K562 (cell line): Measurements from ENCODE around the gene PACS1. TPM values are rescaled to one million over a fixed set of nuclear protein-coding genes. Genes with fewer than 3 reads are reported as not detected.

Source experiments
- ADNP ChIP-seq: fragments of 200-800 bp; sonication (Bioruptor generic); IDR thresholded peaks from 2 replicates; pipeline ENCODE4 v1.6.1; 2016; ENCODE audit warnings: missing genetic modification characterization, missing compliant biosample characterization
- BDP1 ChIP-seq: IDR thresholded peaks from 3 replicates; pipeline ENCODE4 v1.6.1; 2011; ENCODE audit not compliant: insufficient read length, insufficient read depth
- DEAF1 ChIP-seq: fragments of 450-650 bp; formaldehyde crosslinking; IDR thresholded peaks from 2 replicates; pipeline ENCODE4 v1.4.0; 2020; ENCODE audit warnings: mild to moderate bottlenecking, moderate library complexity
- FIP1L1 ChIP-seq: fragments of 200-400 bp; formaldehyde crosslinking; IDR thresholded peaks from 2 replicates; pipeline ENCODE4 v1.6.1; 2018; ENCODE audit warnings: mild to moderate bottlenecking, low read depth, low read length; ENCODE audit not compliant: poor library complexity, severe bottlenecking
- HNRNPK ChIP-seq: fragments of 200-400 bp; formaldehyde crosslinking; IDR thresholded peaks from one replicate; pipeline ENCODE4 v1.6.1; 2018; ENCODE audit warnings: mild to moderate bottlenecking, low read depth, low read length; ENCODE audit not compliant: poor library complexity, severe bottlenecking
- KLF6 ChIP-seq: fragments of 250-450 bp; sonication (Bioruptor Pico); IDR thresholded peaks from 2 replicates; pipeline ENCODE4 v1.4.0; 2020; ENCODE audit warnings: mild to moderate bottlenecking, moderate library complexity, borderline replicate concordance
- NFE2 ChIP-seq: IDR thresholded peaks from 2 replicates; pipeline ENCODE4 v1.6.1; 2014; ENCODE audit warnings: antibody characterized with exemption, low read depth
- NR3C1 ChIP-seq: sonication (generic); formaldehyde crosslinking; IDR thresholded peaks from 2 replicates; pipeline ENCODE4 v1.8.1; 2022; ENCODE audit warnings: missing genetic modification reagents
- SMC3 ChIP-seq: conservative IDR thresholded peaks from 2 replicates; pipeline ENCODE4 v1.6.1; 2011; ENCODE audit warnings: low read depth, low read length, improper control_type of control experiment; ENCODE audit not compliant: insufficient read depth
- SPI1 ChIP-seq: IDR thresholded peaks from 2 replicates; pipeline ENCODE4 v1.6.1; 2011; ENCODE audit warnings: low read depth, low read length, control low read depth, borderline replicate concordance
- SRSF1 ChIP-seq: fragments of 200-400 bp; formaldehyde crosslinking; IDR thresholded peaks from 2 replicates; pipeline ENCODE4 v1.6.1; 2017; ENCODE audit warnings: mild to moderate bottlenecking, low read depth, low read length, moderate library complexity
- THAP12 ChIP-seq: fragments of 250-450 bp; sonication (Bioruptor Pico); IDR thresholded peaks from 2 replicates; pipeline ENCODE4 v1.9.0; 2021; ENCODE audit warnings: mild to moderate bottlenecking, inconsistent platforms
- YY1 ChIP-seq, 3 experiments: IDR thresholded peaks; 2 replicates each; pipeline ENCODE4 v1.6.1; 2011; ENCODE audit warnings: low read length in 2 of 3, mild to moderate bottlenecking in 2 of 3, moderate library complexity in 2 of 3, borderline replicate concordance in 1 of 3, control low read depth in 1 of 3, low read depth in 1 of 3; ENCODE audit not compliant: insufficient read depth in 3 of 3, insufficient replicate concordance in 2 of 3, control insufficient read depth in 1 of 3, insufficient read length in 1 of 3; ENCODE audit errors: extremely low read depth in 1 of 3
- ZNF197 ChIP-seq: fragments of 200-800 bp; sonication (Bioruptor generic); IDR thresholded peaks from 2 replicates; pipeline ENCODE4 v1.6.1; 2016; ENCODE audit warnings: low read depth, missing genetic modification characterization, missing compliant biosample characterization
- ZNF224 ChIP-seq: sonication (generic); formaldehyde crosslinking; IDR thresholded peaks from 2 replicates; pipeline ENCODE4 v1.8.0; 2022; ENCODE audit warnings: mild to moderate bottlenecking, missing genetic modification reagents
- ZNF239 ChIP-seq: fragments of 250-450 bp; sonication (Bioruptor Pico); IDR thresholded peaks from 2 replicates; pipeline ENCODE4 v1.4.0; 2020; ENCODE audit warnings: mild to moderate bottlenecking
- ZNF263 ChIP-seq: sonication (generic); formaldehyde crosslinking; IDR thresholded peaks from 2 replicates; pipeline ENCODE4 v1.8.0; 2022; ENCODE audit warnings: mild to moderate bottlenecking, missing genetic modification reagents, borderline replicate concordance
- ZNF668 ChIP-seq: fragments of 250-450 bp; sonication (Bioruptor Pico); IDR thresholded peaks from 2 replicates; pipeline ENCODE4 v1.8.0; 2022; ENCODE audit warnings: mild to moderate bottlenecking, inconsistent platforms
- polyA plus RNA-seq, 8 experiments: library from polyadenylated mRNA; depleted of rRNA in 4 of 8; stranded (reverse) in 5 of 8; unstranded in 3 of 8; fragments of >200 nt; fragmentation: Nextera tagmentation in 2 of 8; fragmentation: Illumina TruSeq in 1 of 8; extraction: Ambion mirVana in 2 of 8; extraction: Trizol in 1 of 8; gene quantifications; 2 replicates each; pipeline versions ENCODE4 v1.2.1 to v1.2.3, GENCODE V29; 2011 to 2014; ENCODE audit warnings: inconsistent platforms in 1 of 8, missing spikeins in 1 of 8
- total RNA-seq, 7 experiments: library from RNA; depleted of rRNA in 6 of 7; stranded (reverse); fragments of >200 nt in 6 of 7; fragmentation: Illumina TruSeq in 2 of 7; extraction: Trizol in 2 of 7; gene quantifications; 2 replicates each; pipeline versions ENCODE4 v1.2.1 to v1.2.3, GENCODE V29; 2011 to 2021; ENCODE audit warnings: low replicate concordance in 1 of 7
- TF ChIP-seq, protein P1 (sequence below): fragments of 450-650 bp; formaldehyde crosslinking; IDR thresholded peaks from 2 replicates; pipeline ENCODE4 v1.4.0; 2020; ENCODE audit warnings: mild to moderate bottlenecking
- TF ChIP-seq, protein P2 (sequence below), 2 experiments: IDR thresholded peaks; 2 replicates each; pipeline ENCODE4 v1.6.1; 2011; ENCODE audit warnings: borderline replicate concordance in 1 of 2, control low read depth in 1 of 2, low read depth in 1 of 2, low read length in 1 of 2, mild to moderate bottlenecking in 1 of 2, mixed read lengths in 1 of 2, moderate library complexity in 1 of 2; ENCODE audit not compliant: insufficient read depth in 1 of 2, insufficient read length in 1 of 2, poor library complexity in 1 of 2, severe bottlenecking in 1 of 2; ENCODE audit errors: extremely low read depth in 1 of 2

PACS1 gene
- total and polyA plus RNA-seq, 9 of the 15 experiments (the other 6 are each of a cell fraction or from before 2014, with no cell fraction given): 0.34 to 28.1 (median 8.5) TPM

GRCh38 chr11:66288671-66289547, 218.8 kb downstream of the PACS1 start, which contains the start of gene YIF1A (continued):
- no peak; the same call in 1 of the 2 replicates for TF ChIP-seq SRSF1
- no peak for TF ChIP-seq ZNF197 (CRISPR knock-in tag)
- no peak for TF ChIP-seq KLF6
- no peak for TF ChIP-seq HNRNPK
- no peak for TF ChIP-seq ZNF239
- no peak for TF ChIP-seq ZNF224 (CRISPR knock-in tag)
- TF ChIP-seq DEAF1 (CRISPR knock-in tag): no peak
- TF ChIP-seq, protein P1, sequence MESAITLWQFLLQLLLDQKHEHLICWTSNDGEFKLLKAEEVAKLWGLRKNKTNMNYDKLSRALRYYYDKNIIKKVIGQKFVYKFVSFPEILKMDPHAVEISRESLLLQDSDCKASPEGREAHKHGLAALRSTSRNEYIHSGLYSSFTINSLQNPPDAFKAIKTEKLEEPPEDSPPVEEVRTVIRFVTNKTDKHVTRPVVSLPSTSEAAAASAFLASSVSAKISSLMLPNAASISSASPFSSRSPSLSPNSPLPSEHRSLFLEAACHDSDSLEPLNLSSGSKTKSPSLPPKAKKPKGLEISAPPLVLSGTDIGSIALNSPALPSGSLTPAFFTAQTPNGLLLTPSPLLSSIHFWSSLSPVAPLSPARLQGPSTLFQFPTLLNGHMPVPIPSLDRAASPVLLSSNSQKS (CRISPR knock-in tag): no peak
- TF ChIP-seq BDP1: no peak
- no peak for TF ChIP-seq ZNF668 (CRISPR knock-in tag)
- TF ChIP-seq NR3C1: no peak
- TF ChIP-seq ADNP: no peak
- no peak for TF ChIP-seq NFE2
- no peak for TF ChIP-seq SMC3
- TF ChIP-seq FIP1L1: no peak
- peak; percentile 60 to 93 (median 84) for TF ChIP-seq YY1 (IDR thresholded peaks at IDR 0.05; ENCODE audit: borderline replicate concordance in 1 of 3, control insufficient read depth in 1 of 3, extremely low read depth in 1 of 3, insufficient read depth in 3 of 3, insufficient read length in 1 of 3, insufficient replicate concordance in 2 of 3, low read depth in 1 of 3, low read length in 2 of 3)
- TF ChIP-seq SPI1: no peak
- TF ChIP-seq ZNF263 (CRISPR knock-in tag): no peak
- TF ChIP-seq, protein P2, sequence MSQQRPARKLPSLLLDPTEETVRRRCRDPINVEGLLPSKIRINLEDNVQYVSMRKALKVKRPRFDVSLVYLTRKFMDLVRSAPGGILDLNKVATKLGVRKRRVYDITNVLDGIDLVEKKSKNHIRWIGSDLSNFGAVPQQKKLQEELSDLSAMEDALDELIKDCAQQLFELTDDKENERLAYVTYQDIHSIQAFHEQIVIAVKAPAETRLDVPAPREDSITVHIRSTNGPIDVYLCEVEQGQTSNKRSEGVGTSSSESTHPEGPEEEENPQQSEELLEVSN (IDR thresholded peaks at IDR 0.05; ENCODE audit: borderline replicate concordance in 1 of 2, extremely low read depth in 1 of 2, insufficient read depth in 1 of 2, insufficient read length in 1 of 2, low read depth in 1 of 2, low read length in 1 of 2, poor library complexity in 1 of 2, severe bottlenecking in 1 of 2): peak; percentile 36 to 46
- peak; percentile 65 for TF ChIP-seq THAP12 (CRISPR knock-in tag)
